ENCODE data around the gene BANK1.

BANK1 gene, protein sequence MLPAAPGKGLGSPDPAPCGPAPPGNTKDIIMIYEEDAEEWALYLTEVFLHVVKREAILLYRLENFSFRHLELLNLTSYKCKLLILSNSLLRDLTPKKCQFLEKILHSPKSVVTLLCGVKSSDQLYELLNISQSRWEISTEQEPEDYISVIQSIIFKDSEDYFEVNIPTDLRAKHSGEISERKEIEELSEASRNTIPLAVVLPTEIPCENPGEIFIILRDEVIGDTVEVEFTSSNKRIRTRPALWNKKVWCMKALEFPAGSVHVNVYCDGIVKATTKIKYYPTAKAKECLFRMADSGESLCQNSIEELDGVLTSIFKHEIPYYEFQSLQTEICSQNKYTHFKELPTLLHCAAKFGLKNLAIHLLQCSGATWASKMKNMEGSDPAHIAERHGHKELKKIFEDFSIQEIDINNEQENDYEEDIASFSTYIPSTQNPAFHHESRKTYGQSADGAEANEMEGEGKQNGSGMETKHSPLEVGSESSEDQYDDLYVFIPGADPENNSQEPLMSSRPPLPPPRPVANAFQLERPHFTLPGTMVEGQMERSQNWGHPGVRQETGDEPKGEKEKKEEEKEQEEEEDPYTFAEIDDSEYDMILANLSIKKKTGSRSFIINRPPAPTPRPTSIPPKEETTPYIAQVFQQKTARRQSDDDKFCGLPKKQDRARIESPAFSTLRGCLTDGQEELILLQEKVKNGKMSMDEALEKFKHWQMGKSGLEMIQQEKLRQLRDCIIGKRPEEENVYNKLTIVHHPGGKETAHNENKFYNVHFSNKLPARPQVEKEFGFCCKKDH

DNA sequence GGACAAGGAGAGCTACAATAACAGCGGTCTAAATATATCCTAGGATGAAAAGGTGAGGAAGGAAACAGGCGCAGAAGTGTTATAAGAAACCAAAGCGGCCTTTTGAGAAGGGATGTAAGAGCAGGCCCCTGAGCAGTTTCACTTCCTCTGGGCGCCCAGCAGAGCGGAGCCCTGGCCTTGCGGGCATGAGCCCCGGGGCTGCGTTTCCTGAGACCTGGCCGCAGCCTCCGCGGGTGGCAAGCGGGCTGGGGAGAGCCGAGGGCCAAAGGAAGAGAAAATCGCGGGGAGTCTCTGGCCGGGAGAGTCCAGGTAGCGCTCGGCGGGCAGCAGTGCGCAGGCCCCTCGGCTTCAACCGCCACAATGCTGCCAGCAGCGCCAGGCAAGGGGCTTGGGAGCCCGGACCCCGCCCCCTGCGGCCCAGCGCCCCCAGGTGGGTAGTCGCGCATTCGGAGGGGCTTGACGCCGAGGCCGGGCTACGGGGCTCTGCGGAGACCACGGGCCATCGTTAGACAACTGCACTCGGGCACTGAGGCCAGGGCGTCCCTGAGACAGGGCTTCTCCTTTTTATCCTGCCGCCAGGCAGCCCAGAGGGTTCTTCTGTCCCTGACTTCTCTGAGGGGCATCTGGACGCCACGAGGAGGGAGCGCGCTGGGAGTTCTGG is at the start of gene BANK1:
Gene BANK1, plus strand, starts transcription at position 210 of the 661 bp plus-strand sequence. Its CDS starts 151 bp downstream, at position 361.
- DNase-seq (ENCODE audit: low spot score) (no peak), FAIRE-seq (no peak)

DNA sequence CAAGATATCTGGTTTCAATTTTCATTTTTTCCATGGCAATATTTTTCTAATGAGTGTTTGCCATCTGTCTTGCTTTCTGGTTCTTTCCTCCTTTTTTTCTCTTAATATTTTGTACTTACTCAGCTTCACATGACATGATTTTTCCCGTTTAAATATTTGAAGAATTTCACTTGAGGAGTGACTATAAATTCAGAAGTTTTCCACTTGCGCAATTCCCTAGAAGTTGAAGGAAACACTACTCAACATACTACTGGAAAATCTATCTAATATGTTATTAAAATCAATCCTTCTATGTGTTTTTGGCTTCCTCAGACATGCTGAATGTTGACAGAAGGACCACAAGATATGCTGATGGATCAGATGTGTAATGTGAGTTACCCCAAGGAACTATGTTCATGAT is 36.8 kb upstream of the BANK1 start:
- no peak for DNase-seq (ENCODE audit: low spot score)
- FAIRE-seq: no peak

- FAIRE-seq: no peak
- DNase-seq (ENCODE audit: low spot score): no peak
Measured at GRCh38 chr4:101756181-101756580, 34.3 kb upstream of the BANK1 start.

DNA sequence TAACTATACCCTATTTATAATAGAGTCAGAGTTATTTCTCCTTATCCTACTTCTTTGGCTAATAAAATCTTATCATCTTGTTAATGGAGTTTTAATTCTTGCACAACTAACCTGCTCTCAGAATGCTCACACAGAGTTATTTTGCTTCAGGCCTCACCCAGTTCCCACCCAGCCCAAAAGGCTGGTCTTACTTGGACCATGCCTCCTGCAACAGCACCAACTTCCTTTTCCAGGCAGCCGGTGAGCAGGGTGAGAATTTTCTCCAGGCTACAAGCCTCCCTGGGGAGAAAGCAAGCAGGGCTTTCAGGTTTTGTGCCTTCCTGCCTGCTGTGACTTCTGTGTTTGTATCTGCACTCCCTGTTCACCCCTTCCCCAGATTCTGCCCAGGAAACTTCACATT is 29.1 kb upstream of the BANK1 start:
- FAIRE-seq: no peak
- DNase-seq (ENCODE audit: low spot score): no peak

DNA sequence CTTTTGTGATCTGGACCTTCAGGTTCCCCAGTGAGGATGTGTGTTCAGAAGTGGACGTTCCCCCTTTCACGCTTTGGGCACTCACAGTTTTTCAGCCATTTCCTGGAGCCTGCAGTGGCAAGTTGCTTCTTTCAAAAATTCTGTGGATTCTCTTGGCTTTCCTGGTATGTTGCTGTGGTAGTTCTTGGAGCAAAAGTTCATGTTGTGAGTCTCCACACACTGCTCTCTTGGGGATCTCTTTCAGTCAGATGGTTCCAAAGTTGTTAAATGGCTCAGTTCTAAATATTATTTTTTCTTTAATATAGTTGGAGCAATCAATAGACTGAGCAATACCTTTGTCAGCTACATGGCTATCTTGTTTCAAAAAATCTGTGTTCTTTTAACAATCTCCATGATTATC is 28.5 kb upstream of the BANK1 start:
- FAIRE-seq (no peak), DNase-seq (ENCODE audit: low spot score) (no peak)

DNA sequence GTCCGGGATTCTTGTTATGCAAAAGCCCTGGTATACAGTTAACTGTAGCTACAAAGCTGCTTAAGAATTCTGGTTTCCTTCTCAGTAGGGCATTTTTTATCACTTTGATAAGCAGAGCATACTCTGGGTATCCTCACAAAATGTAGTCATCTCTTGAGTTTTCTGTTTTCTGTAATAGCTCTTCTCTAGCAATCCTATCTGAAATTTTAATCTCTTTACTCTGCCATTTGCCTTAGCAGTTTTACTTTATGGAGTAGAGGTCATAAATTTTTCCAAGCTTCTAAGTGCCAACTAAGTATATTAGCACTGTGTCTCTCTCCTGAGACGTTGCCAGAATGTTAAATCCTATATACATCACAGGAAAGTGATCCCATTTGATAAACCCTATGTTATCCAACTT is 28.0 kb upstream of the BANK1 start:
- FAIRE-seq: no peak
- no peak for DNase-seq (ENCODE audit: low spot score)

DNA sequence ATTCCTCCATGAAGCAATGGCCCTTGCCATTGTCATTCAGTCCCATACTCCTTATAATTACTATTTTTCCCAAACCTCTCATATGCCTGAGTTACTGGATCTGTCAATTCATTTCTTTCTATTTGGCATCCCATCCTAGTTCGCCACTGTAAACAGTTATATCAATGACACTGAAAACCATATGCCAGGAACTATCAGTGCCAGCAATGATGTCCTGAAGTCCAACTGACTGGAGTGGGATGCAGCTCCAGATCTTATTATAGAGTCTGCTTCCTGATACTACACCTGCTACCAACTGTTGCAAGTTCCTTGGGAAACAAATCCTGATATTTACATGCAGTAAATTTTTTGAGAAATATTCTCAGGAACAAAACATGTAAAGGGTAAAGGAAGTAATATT is 27.0 kb upstream of the BANK1 start:
- DNase-seq (ENCODE audit: low spot score) (no peak), FAIRE-seq (no peak)

GRCh38 chr4:101774807-101775206 is 15.7 kb upstream of the BANK1 start:
- no peak for DNase-seq (ENCODE audit: low spot score)
- FAIRE-seq: no peak

GRCh38 chr4:101777431-101777830 is 13.1 kb upstream of the BANK1 start:
- FAIRE-seq: no peak
- no peak for DNase-seq (ENCODE audit: low spot score)

DNA sequence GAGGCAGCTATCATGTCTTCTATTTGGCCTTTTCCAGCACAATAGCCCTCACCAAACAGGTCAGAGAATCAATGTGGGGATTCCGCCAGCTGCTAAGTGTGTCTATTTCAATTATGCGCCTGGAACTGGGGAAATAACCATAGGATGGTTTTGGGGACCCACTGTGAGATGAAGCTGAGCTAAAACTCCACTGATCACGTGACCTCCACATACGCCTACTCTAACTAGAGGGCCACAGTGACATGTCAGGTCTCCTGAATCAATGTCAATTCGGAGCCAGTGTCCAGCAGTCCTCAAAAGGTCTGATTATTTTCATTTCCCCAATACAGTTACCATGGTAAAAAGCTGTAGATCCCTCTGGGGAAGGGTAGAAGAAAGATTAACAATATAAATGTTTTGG is 10.2 kb upstream of the BANK1 start:
- no peak for DNase-seq (ENCODE audit: low spot score)
- no peak for FAIRE-seq

GRCh38 chr4:101782546-101782945 is 8.0 kb upstream of the BANK1 start:
- DNase-seq (ENCODE audit: low spot score) (no peak), FAIRE-seq (no peak)

GRCh38 chr4:101784957-101785356 is 5.6 kb upstream of the BANK1 start:
- DNase-seq (ENCODE audit: low spot score): no peak
- FAIRE-seq: no peak

DNA sequence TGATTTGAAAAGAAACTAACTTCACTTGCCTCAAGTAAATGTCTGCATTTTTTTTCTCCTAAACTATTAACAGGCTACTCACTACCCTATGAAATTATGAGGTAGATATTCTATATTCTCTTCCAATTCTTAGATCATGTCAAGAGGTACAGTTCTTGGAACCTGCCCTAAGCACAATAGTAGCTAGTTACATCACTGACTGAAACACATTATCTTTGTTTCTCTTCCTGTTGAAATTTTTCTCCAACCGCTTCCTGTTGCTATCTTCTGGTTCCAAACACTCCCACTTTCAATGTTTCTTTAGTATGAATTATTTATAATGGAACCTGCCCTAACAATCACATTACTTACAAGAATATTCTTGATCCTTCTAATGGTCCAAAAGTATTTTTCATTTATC is 5.0 kb upstream of the BANK1 start:
- DNase-seq (ENCODE audit: low spot score): no peak
- no peak for FAIRE-seq

DNA sequence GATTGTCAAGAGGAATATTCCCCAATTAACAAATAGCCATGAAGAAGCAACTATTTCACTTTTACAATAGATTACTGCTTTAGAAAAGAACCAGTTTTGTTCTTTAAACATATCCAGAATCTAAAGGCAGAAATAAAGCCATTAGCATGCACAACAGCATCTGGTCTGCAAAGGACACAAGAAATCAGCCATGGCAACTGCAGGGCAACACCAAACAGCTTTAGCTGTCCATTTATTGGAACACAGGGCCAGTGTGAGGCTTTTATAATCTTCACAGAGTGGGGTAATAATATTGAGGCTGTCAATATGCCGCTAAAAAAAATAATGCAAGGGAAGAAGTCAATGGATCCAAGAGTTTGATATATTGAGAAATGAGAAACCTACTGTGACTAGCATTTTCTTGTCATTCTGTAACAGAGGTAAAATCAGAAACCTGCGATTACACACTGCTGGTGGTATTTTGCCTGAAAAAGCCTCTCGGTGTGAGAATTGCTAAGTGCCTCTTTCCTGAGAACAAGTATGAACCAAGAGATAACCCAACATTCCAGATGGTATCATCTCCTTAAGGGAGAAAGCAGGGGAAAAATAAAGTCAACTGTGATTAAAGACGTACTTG is 2.7 kb upstream of the BANK1 start:
- DNase-seq (ENCODE audit: low spot score) (no peak), FAIRE-seq (no peak)

- FAIRE-seq: no peak
- DNase-seq (ENCODE audit: low spot score): no peak
Measured at GRCh38 chr4:101791182-101791558, 640 bp downstream of the BANK1 start.

- DNase-seq (ENCODE audit: low spot score) (no peak), FAIRE-seq (no peak)
Measured at GRCh38 chr4:101792056-101792590, 1.6 kb downstream of the BANK1 start.

DNA sequence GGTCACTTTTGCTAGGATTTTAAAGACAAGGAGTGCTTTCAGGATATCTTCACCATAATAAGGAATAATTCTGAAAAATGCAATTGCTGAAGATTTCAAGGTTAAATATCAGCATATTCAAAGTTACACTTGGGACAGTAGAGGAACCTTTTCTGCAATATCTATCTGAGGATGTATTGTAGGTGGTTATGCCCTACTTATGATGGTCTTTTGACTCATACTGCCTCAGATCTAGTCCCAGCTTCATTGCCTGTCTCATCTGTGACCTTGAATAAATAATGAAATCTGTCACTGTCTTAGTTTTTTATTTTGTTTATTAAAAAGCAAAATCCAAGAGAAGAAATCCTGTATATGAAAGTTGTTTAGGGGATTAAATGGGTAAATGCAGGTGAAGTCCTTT is 2.9 kb downstream of the BANK1 start:
- FAIRE-seq: no peak
- no peak for DNase-seq (ENCODE audit: low spot score)

GRCh38 chr4:101794806-101795205 is 4.3 kb downstream of the BANK1 start:
- no peak for FAIRE-seq
- DNase-seq (ENCODE audit: low spot score): no peak

GRCh38 chr4:101795704-101796103 is 5.2 kb downstream of the BANK1 start:
- DNase-seq (ENCODE audit: low spot score): no peak
- FAIRE-seq: no peak

DNA sequence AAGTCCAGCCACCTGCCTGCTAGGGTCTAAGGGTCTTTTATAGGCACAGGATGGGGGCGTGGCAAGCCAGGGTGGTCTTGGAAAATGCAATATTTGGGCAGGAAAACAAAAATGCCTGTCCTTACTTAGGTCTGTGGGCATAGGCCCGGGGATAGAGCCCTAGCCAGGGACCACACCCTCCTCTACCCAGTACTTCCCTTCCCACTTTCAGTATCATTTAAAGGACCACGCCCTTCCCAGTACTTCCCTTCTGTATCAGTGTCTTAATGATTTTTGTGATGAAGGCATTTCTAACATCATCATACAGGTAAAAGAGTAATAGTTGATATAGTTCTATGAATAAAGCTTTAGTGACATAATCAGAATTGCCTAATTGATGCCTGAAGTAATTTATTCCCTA is 11.4 kb downstream of the BANK1 start:
- FAIRE-seq (no peak), DNase-seq (ENCODE audit: low spot score) (no peak)

DNA sequence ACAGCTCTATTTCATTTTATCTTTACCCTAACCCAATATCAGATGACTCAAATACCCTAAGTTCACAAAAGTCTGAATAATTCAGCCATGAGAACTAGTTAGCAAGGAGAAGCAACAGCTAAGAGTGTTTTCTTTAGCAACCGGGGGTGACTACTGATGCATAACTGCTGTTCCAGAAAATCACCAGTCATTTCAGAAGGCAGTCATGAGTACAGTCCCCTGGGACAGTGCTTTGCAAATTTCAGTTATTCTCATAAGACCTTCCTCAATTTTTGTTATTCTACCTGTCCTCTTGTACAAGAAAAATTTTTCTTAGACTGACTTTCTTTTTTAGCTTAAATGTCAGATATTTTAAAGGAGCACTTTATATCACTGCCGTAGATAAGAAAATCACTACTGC is 16.4 kb downstream of the BANK1 start:
- DNase-seq (ENCODE audit: low spot score) (peak; percentile 37), FAIRE-seq (peak; percentile 59)

GRCh38 chr4:101807351-101807750 is 16.8 kb downstream of the BANK1 start:
- DNase-seq (ENCODE audit: low spot score) (no peak), FAIRE-seq (no peak)

Data from RCC 7860 (cell line).